ENCODE results near the gene CNST. TPM values are rescaled to one million over a fixed set of nuclear protein-coding genes. Genes with fewer than 3 reads are reported as not detected.

Gene CNST
- total RNA-seq, 1 experiment from 2014 or later = 21.0 TPM

- H3K4me3 ChIP-seq (ENCODE audit: low read depth, low read length, poor library complexity, severe bottlenecking) = no peak overlapping the region
- POLR2A ChIA-PET (ENCODE audit: low non-redundant PET) = no interaction called here
- no TSS peak for BruUV-seq (replicated peaks)
- DNase-seq (ENCODE audit: low spot score) = no peak
- H3K9me3 ChIP-seq (ENCODE audit: low read depth, low read length, poor library complexity, severe bottlenecking) = no peaks in the 10 kb centered on the region
- H3K27me3 ChIP-seq (replicated peaks; ENCODE audit: insufficient read depth, low read depth, low read length, poor library complexity) = no peaks in the 10 kb centered on the region
- no peaks in the 10 kb centered on the region for H3K36me3 ChIP-seq (ENCODE audit: insufficient read depth, low read length, poor library complexity, severe bottlenecking)
- H3K4me1 ChIP-seq (ENCODE audit: insufficient read depth, low read length, poor library complexity, severe bottlenecking) = peaks cover 26% of the 10 kb centered on the region
- H3K27ac ChIP-seq (ENCODE audit: low read depth, low read length, poor library complexity, severe bottlenecking) = no peak overlapping the region
- intact Hi-C loops (cut with micrococcal nuclease; ENCODE audit: unreplicated experiment) = no loop called here
- TF ChIP-seq CTCF (conservative IDR thresholded peaks at IDR 0.05; ENCODE audit: low read depth, low read length) (no peak), EZH2 (IDR thresholded peaks at IDR 0.05; ENCODE audit: borderline replicate concordance, low read depth, low read length, poor library complexity, severe bottlenecking) (no peak)
- CTCF ChIA-PET = no interaction called here
These were observed 16.8 kb downstream of the CNST start for GRCh38 chr1:246583056-246583440.

GRCh38 chr1:246583448-246584185 lies 17.4 kb downstream of the CNST start:
- H3K4me3 ChIP-seq (ENCODE audit: low read depth, low read length, poor library complexity, severe bottlenecking) = no peak overlapping the region
- no peaks in the 10 kb centered on the region for H3K9me3 ChIP-seq (ENCODE audit: low read depth, low read length, poor library complexity, severe bottlenecking)
- ChIA-PET CTCF (no interaction called here), POLR2A (ENCODE audit: low non-redundant PET) (no interaction called here)
- peaks cover 25% of the 10 kb centered on the region for H3K4me1 ChIP-seq (ENCODE audit: insufficient read depth, low read length, poor library complexity, severe bottlenecking)
- no peak overlapping the region for H3K27ac ChIP-seq (ENCODE audit: low read depth, low read length, poor library complexity, severe bottlenecking)
- BruUV-seq (replicated peaks) = no TSS peak
- TF ChIP-seq CTCF (conservative IDR thresholded peaks at IDR 0.05; ENCODE audit: low read depth, low read length) = no peak
- H3K27me3 ChIP-seq (replicated peaks; ENCODE audit: insufficient read depth, low read depth, low read length, poor library complexity) = no peaks in the 10 kb centered on the region
- no peak for DNase-seq (ENCODE audit: low spot score)
- no peaks in the 10 kb centered on the region for H3K36me3 ChIP-seq (ENCODE audit: insufficient read depth, low read length, poor library complexity, severe bottlenecking)
- intact Hi-C loops (cut with micrococcal nuclease; ENCODE audit: unreplicated experiment) = no loop called here

- no peaks in the 10 kb centered on the region for H3K4me1 ChIP-seq (ENCODE audit: insufficient read depth, low read length, poor library complexity, severe bottlenecking)
- H3K9me3 ChIP-seq (ENCODE audit: low read depth, low read length, poor library complexity, severe bottlenecking) = peaks cover 7% of the 10 kb centered on the region
- TF ChIP-seq CTCF (conservative IDR thresholded peaks at IDR 0.05; ENCODE audit: low read depth, low read length) (no peak), EZH2 (IDR thresholded peaks at IDR 0.05; ENCODE audit: borderline replicate concordance, low read depth, low read length, poor library complexity, severe bottlenecking) (no peak)
- H3K27me3 ChIP-seq (replicated peaks; ENCODE audit: insufficient read depth, low read depth, low read length, poor library complexity) = no peaks in the 10 kb centered on the region
- no peak overlapping the region for H3K27ac ChIP-seq (ENCODE audit: low read depth, low read length, poor library complexity, severe bottlenecking)
- H3K4me3 ChIP-seq (ENCODE audit: low read depth, low read length, poor library complexity, severe bottlenecking) = no peak overlapping the region
- intact Hi-C loops (cut with micrococcal nuclease; ENCODE audit: unreplicated experiment) = no loop called here
- CTCF ChIA-PET = no interaction called here
- no peak for DNase-seq (ENCODE audit: low spot score)
- POLR2A ChIA-PET (ENCODE audit: low non-redundant PET) = no interaction called here
- H3K36me3 ChIP-seq (ENCODE audit: insufficient read depth, low read length, poor library complexity, severe bottlenecking) = no peaks in the 10 kb centered on the region
- BruUV-seq (replicated peaks) = no TSS peak
These were observed 20.8 kb downstream of the CNST start for GRCh38 chr1:246587032-246587431.

All from A673 (cell line).